Transverse colon (tissue), 4 donors: Measurements from ENCODE around the gene RANBP10. TPM values are rescaled to one million over a fixed set of nuclear protein-coding genes. Genes with fewer than 3 reads are reported as not detected.

Experiments used
- DNase-seq: peaks from one replicate; pipeline ENCODE4 v3.0.0-alpha.2; 2019
- H3K27ac ChIP-seq, 4 donors: fragments of 200-600 bp; sonication (generic); 2 replicates each; pipeline ENCODE4 v1.5.1; 2016 to 2018; ENCODE audit warnings: inconsistent platforms in 4 of 4
- H3K27me3 ChIP-seq: fragments of 200-600 bp; sonication (generic); 2 replicates; pipeline ENCODE4 v1.5.1; 2017; ENCODE audit warnings: inconsistent platforms
- H3K36me3 ChIP-seq, 4 donors: fragments of 200-600 bp; sonication (generic); 2 replicates each; pipeline ENCODE4 v1.5.1; 2017 to 2019; ENCODE audit warnings: inconsistent platforms in 4 of 4
- H3K4me1 ChIP-seq, 4 donors: fragments of 200-600 bp; sonication (generic); 2 replicates each; pipeline ENCODE4 v1.5.1; 2017 to 2020; ENCODE audit warnings: inconsistent platforms in 4 of 4
- H3K4me3 ChIP-seq, 4 donors: fragments of 200-600 bp; sonication (generic); 1 replicate in 1 of 4; 2 replicates in 3 of 4; pipeline versions ENCODE4 v1.5.1 to v1.6.1; 2017 to 2019; ENCODE audit warnings: inconsistent platforms in 4 of 4
- H3K9me3 ChIP-seq, 2 donors: fragments of 200-600 bp; sonication (generic); 2 replicates each; pipeline ENCODE4 v1.5.1; 2017 to 2019; ENCODE audit warnings: inconsistent platforms in 2 of 2
- EP300 ChIP-seq: sonication (generic); formaldehyde crosslinking; IDR thresholded peaks from one replicate; pipeline ENCODE4 v1.6.1; 2017; ENCODE audit warnings: antibody characterized with exemption, low read depth
- POLR2A ChIP-seq: fragments of 450-650 bp; IDR thresholded peaks from one replicate; pipeline ENCODE4 v1.6.1; 2016; ENCODE audit warnings: antibody characterized with exemption, mild to moderate bottlenecking, moderate library complexity
- POLR2AphosphoS5 ChIP-seq, 3 donors: sonication (generic); formaldehyde crosslinking; IDR thresholded peaks; one replicate each; pipeline ENCODE4 v1.6.1; 2016; ENCODE audit warnings: antibody characterized with exemption in 3 of 3
- WGBS, 2 donors: methylation state at CpG; one replicate each; pipeline ENCODE4 v1.1.5; 2018; ENCODE audit warnings: low coverage in 1 of 2; 5-methylcytosine and 5-hydroxymethylcytosine counted together
- in situ Hi-C, 4 donors: fragments of 200-750 bp; cut with MboI; loops; one replicate each; pipeline versions ENCODE4 v1.15.0 to v1.15.1; 2017; ENCODE audit warnings: low sequenced_read_pairs in 3 of 4, low pct_ligation_motif_present in 1 of 4, low pct_unique_long_range_greater_than_20kb in 1 of 4
- intact Hi-C: fragments of 100-400 bp; cut with DNase I; formaldehyde crosslinking; loops from one replicate; pipeline ENCODE4 v1.15.1; 2023; ENCODE audit warnings: low total_unique reads
- total RNA-seq, 4 donors: library from RNA; depleted of rRNA; stranded (reverse); fragments of >200 nt; gene quantifications; one replicate each; pipeline ENCODE4 v1.1.0, GENCODE V29; 2016
- TF ChIP-seq, protein P1 (sequence below), 5 experiments: fragments of 200-600 bp in 3 of 5; fragments of 450-650 bp in 2 of 5; sonication (generic) in 3 of 5; IDR thresholded peaks; 1 replicate in 2 of 5; 2 replicates in 3 of 5; pipeline ENCODE4 v1.5.1; 2016 to 2017; ENCODE audit warnings: antibody characterized with exemption in 5 of 5, inconsistent platforms in 3 of 5, mild to moderate bottlenecking in 2 of 5, moderate library complexity in 1 of 5

The RANBP10 gene
- total RNA-seq, 4 donors from 2014 or later = 15.1 to 32.9 (median 19.1) TPM

DNA sequence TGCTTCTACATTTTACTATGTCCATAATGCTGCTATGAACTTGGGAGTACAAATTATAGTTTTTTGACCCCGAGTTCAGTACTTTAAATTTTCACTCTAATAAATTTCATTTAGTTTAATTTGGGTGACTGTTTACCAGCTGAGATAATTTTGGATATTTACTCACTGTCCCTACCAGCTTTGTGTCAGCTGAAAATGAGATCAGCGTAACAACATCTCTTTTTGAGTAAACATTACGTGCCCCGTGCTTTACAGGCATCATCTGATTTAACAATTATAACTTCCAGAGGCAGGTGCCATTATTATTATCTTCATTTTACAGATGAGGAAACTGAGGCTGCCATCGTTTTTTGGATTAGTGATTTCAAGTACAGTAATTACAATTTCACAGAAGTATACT is 102.2 kb downstream of the RANBP10 start:
- H3K4me1 ChIP-seq = no peaks in the 10 kb centered on the region
- no peak for TF ChIP-seq EP300
- TF ChIP-seq POLR2AphosphoS5 (IDR thresholded peaks at IDR 0.05) = no peak
- TF ChIP-seq, protein P1, sequence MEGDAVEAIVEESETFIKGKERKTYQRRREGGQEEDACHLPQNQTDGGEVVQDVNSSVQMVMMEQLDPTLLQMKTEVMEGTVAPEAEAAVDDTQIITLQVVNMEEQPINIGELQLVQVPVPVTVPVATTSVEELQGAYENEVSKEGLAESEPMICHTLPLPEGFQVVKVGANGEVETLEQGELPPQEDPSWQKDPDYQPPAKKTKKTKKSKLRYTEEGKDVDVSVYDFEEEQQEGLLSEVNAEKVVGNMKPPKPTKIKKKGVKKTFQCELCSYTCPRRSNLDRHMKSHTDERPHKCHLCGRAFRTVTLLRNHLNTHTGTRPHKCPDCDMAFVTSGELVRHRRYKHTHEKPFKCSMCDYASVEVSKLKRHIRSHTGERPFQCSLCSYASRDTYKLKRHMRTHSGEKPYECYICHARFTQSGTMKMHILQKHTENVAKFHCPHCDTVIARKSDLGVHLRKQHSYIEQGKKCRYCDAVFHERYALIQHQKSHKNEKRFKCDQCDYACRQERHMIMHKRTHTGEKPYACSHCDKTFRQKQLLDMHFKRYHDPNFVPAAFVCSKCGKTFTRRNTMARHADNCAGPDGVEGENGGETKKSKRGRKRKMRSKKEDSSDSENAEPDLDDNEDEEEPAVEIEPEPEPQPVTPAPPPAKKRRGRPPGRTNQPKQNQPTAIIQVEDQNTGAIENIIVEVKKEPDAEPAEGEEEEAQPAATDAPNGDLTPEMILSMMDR (IDR thresholded peaks at IDR 0.05) = no peak
- TF ChIP-seq POLR2A = no peak
- H3K9me3 ChIP-seq = no peaks in the 10 kb centered on the region
- H3K27me3 ChIP-seq = no peaks in the 10 kb centered on the region
- DNase-seq = no peak
- intact Hi-C loops = no loop called here
- in situ Hi-C loops = no loop called here
- WGBS, 2 donors = 78 to 83% methylated on average over 5 of the region's 5 CpGs
- no peak overlapping the region for H3K4me3 ChIP-seq
- H3K27ac ChIP-seq = no peak overlapping the region
- peaks cover 0 to 9% (median 0%) of the 10 kb centered on the region in 4 donors for H3K36me3 ChIP-seq

DNA sequence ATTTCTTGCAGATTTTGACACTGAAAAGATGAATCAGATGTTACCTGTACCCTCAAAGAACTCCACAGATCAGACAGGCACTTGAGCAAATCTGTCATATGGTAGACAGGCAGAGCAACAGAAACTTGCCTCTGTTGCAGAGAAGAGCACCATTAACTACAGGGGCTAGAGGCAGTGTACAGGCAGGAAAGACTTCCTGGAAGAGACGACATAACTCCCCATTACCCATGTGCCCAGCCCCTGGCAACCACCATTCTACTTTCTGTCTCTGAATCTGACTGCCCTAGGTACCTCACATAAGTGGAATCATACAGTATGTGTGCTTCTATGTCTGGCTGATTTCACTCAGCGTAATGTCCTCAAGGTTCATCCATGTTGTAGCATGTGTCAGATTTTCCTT is 102.7 kb downstream of the RANBP10 start:
- no peaks in the 10 kb centered on the region for H3K9me3 ChIP-seq
- H3K4me1 ChIP-seq = peaks cover 0 to 3% (median under 1%) of the 10 kb centered on the region in 4 donors
- TF ChIP-seq POLR2AphosphoS5 (IDR thresholded peaks at IDR 0.05) (no peak), POLR2A (no peak), EP300 (no peak)
- TF ChIP-seq, protein P1 (IDR thresholded peaks at IDR 0.05) = no peak
- no peaks in the 10 kb centered on the region for H3K27me3 ChIP-seq
- 66 to 100% methylated on average over 1 to 2 of the region's 2 CpGs for WGBS, 2 donors
- no peak overlapping the region for H3K4me3 ChIP-seq
- peaks cover 0 to 11% (median 0%) of the 10 kb centered on the region in 4 donors for H3K36me3 ChIP-seq
- in situ Hi-C loops (no loop called here), intact Hi-C loops (no loop called here)
- no peak overlapping the region for H3K27ac ChIP-seq
- DNase-seq = no peak

DNA sequence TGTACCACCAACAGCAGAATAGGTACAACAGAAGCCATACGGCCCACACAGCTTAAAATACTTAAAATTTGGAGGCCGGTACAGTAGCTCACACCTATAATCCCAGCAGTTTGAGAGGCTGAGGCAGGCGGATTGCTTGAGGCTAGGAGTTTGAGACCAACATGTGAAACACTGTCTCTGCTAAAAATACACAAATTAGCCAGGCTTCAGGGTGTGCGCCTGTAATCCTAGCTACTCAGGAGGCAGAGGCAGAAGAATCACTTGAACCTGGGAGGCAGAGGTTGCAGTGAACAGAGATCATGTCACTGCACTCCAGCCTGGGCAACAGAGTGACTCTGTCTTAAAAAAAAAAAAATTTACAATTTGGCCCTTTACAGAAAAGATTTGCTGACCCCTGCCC is 104.2 kb downstream of the RANBP10 start:
- in situ Hi-C loops = no loop called here
- H3K36me3 ChIP-seq = peaks cover 0 to 11% (median 0%) of the 10 kb centered on the region in 4 donors
- H3K4me3 ChIP-seq = no peak overlapping the region
- peaks cover 0 to 15% (median 4%) of the 10 kb centered on the region in 4 donors for H3K4me1 ChIP-seq
- DNase-seq = no peak
- no peak overlapping the region for H3K27ac ChIP-seq
- no peak for TF ChIP-seq EP300
- TF ChIP-seq, protein P1 (IDR thresholded peaks at IDR 0.05) = no peak
- no peak for TF ChIP-seq POLR2A
- TF ChIP-seq POLR2AphosphoS5 (IDR thresholded peaks at IDR 0.05) = no peak
- no peaks in the 10 kb centered on the region for H3K9me3 ChIP-seq
- intact Hi-C loops = no loop called here
- no peaks in the 10 kb centered on the region for H3K27me3 ChIP-seq
- WGBS, 2 donors = 94 to 100% methylated on average over 4 of the region's 4 CpGs

DNA sequence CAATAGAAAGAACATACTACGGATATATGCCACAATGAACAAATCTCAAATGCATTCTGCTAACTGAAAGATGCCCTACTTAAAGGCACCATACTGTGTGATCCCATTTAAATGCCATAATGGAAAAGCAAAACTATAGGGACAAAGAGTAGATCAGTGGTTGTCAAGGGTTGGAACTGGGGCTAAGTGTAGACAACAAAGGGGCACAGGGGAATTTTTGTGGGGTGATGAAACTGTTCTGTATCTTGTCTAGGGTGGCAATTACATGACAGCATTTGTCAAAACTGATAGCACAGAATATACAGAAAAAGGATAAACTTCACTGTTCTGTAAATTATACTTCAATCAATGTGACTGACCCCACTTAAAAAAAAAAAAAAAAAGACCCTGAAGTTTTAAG is 104.9 kb downstream of the RANBP10 start:
- peaks cover 0 to 15% (median 7%) of the 10 kb centered on the region in 4 donors for H3K4me1 ChIP-seq
- in situ Hi-C loops (no loop called here), intact Hi-C loops (no loop called here)
- 97 to 100% methylated on average over 1 of the region's 1 CpG for WGBS, 2 donors
- TF ChIP-seq POLR2AphosphoS5 (IDR thresholded peaks at IDR 0.05) (no peak), POLR2A (no peak)
- TF ChIP-seq, protein P1 (IDR thresholded peaks at IDR 0.05) = no peak
- no peaks in the 10 kb centered on the region for H3K27me3 ChIP-seq
- H3K4me3 ChIP-seq = no peak overlapping the region
- no peak overlapping the region for H3K27ac ChIP-seq
- no peak for DNase-seq
- H3K36me3 ChIP-seq = peaks cover 0 to 11% (median 0%) of the 10 kb centered on the region in 4 donors
- H3K9me3 ChIP-seq = no peaks in the 10 kb centered on the region
